ENCODE data around the gene EARS2.

DNA sequence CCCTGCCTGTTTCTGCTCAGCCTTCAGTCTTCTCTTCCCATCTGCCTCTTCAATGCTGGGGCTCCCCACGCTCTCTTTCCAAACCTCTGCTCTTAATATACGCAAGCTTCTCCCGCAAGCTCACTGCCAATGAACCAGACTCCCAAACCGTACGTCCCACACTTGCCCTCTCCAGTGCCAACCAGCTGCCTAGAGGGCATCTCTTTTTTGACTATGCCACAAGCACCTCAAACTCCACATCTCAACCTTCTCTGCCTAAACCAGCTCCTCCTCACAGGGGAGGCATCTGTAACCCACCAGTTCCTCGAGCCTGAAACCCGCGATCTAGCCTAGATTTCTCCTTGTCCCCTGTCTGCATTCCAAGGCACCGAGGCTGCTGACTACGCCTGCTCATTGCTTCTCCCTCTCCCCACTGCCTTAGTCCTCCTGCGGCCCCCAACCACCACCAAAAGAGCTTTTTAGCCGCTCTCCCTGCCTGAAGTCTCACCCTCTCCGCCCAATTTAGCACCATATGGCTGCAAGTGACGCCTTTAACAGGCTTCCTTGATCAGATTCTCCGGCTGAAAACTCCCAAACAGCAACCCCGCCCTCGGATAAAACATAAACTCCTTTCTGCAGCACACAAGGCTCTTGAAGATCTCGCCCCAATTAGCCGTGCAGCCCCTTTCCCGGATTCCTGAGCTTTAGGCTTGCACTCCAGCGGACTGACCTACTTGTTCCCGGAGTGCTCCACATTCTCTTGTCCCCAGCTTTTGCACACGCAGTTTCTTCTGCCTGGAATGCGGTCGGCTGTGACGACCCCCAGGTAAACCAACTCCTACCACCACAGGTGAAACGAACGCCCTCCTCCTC is 48.3 kb downstream of the EARS2 start:
- TF ChIP-seq POLR2A (IDR thresholded peaks at IDR 0.05; ENCODE audit: low read length) (no peak), GATA1 (IDR thresholded peaks at IDR 0.05; ENCODE audit: low read depth, low read length) (no peak)

All from erythroblast (primary cell).